HEK293 (cell line): ENCODE data around the gene EIF4EBP3.

Experiments
- CTCF ChIA-PET: fragments of 350-600 bp; formaldehyde crosslinking; extraction: SDS; loops from one replicate; lab custom pipeline; 2021; ENCODE audit warnings: antibody characterized with exemption; lab: Yijun Ruan, JAX
- POLR2A ChIA-PET: fragments of 300-600 bp; formaldehyde crosslinking; extraction: SDS; loops from one replicate; lab custom pipeline; 2020; ENCODE audit warnings: antibody characterized with exemption, inconsistent platforms; lab: Yijun Ruan, JAX
- H3K27ac ChIP-seq: fragments of 200-500 bp; sonication (Bioruptor generic); 2 replicates; pipeline ENCODE4 v1.5.1; 2014; ENCODE audit warnings: low read depth, low read length, control low read depth, inconsistent platforms; ENCODE audit errors: extremely low read depth
- H3K36me3 ChIP-seq, 2 experiments: fragments of 200-500 bp in 1 of 2; sonication (Bioruptor generic) in 1 of 2; 1 replicate in 1 of 2; 2 replicates in 1 of 2; pipeline ENCODE4 v1.5.1; 2014 to 2017; ENCODE audit warnings: inconsistent platforms in 2 of 2, low read length in 2 of 2; ENCODE audit not compliant: control insufficient read depth in 2 of 2, insufficient read depth in 1 of 2
- H3K4me1 ChIP-seq: fragments of 200-500 bp; sonication (Bioruptor generic); 2 replicates; pipeline ENCODE4 v1.5.1; 2014; ENCODE audit warnings: mild to moderate bottlenecking, low read length, inconsistent platforms; ENCODE audit not compliant: control insufficient read depth, insufficient read depth
- H3K4me3 ChIP-seq: 2 replicates; pipeline ENCODE4 v1.5.1; 2011; ENCODE audit warnings: low read depth, mild to moderate bottlenecking, control low read depth, low read length, moderate library complexity
- H3K9me3 ChIP-seq: fragments of 200-500 bp; sonication (Bioruptor generic); 2 replicates; pipeline ENCODE4 v1.5.1; 2014; ENCODE audit warnings: low read depth, low read length, inconsistent platforms; ENCODE audit not compliant: control insufficient read depth, insufficient read depth
- GLI4 ChIP-seq: fragments of 450-650 bp; formaldehyde crosslinking; IDR thresholded peaks from 2 replicates; pipeline ENCODE4 v1.5.1; 2016; ENCODE audit warnings: missing biosample characterization, missing genetic modification characterization
- HOXA7 ChIP-seq: sonication (generic); formaldehyde crosslinking; IDR thresholded peaks from 2 replicates; pipeline ENCODE4 v1.8.1; 2022; ENCODE audit warnings: missing genetic modification reagents, borderline replicate concordance
- KLF9 ChIP-seq: fragments of 450-650 bp; formaldehyde crosslinking; IDR thresholded peaks from 2 replicates; pipeline ENCODE4 v1.5.1; 2016; ENCODE audit warnings: missing biosample characterization, missing genetic modification characterization, low read depth
- MYNN ChIP-seq: fragments of 450-650 bp; formaldehyde crosslinking; IDR thresholded peaks from 2 replicates; pipeline ENCODE4 v1.5.1; 2016; ENCODE audit warnings: missing biosample characterization, missing genetic modification characterization, borderline replicate concordance
- REPIN1 ChIP-seq: fragments of 450-650 bp; formaldehyde crosslinking; IDR thresholded peaks from 2 replicates; pipeline ENCODE4 v1.5.1; 2017; ENCODE audit warnings: missing biosample characterization, missing genetic modification characterization, low read depth
- TCF7L2 ChIP-seq: IDR thresholded peaks from 2 replicates; pipeline ENCODE4 v1.6.1; 2011; ENCODE audit warnings: low read depth, mild to moderate bottlenecking, inconsistent platforms, low read length, moderate library complexity, borderline replicate concordance
- ZBTB8A ChIP-seq: fragments of 450-650 bp; formaldehyde crosslinking; IDR thresholded peaks from 2 replicates; pipeline ENCODE4 v1.5.1; 2016; ENCODE audit warnings: missing biosample characterization, missing genetic modification characterization
- ZEB2 ChIP-seq: fragments of 450-650 bp; formaldehyde crosslinking; IDR thresholded peaks from 2 replicates; pipeline ENCODE4 v1.5.1; 2016; ENCODE audit warnings: missing biosample characterization, missing genetic modification characterization
- ZNF132 ChIP-seq: fragments of 450-650 bp; formaldehyde crosslinking; IDR thresholded peaks from 2 replicates; pipeline ENCODE4 v1.5.1; 2017; ENCODE audit warnings: missing biosample characterization, missing genetic modification characterization, borderline replicate concordance
- ZNF140 ChIP-seq: fragments of 450-650 bp; formaldehyde crosslinking; IDR thresholded peaks from 2 replicates; pipeline ENCODE4 v1.5.1; 2016; ENCODE audit warnings: missing biosample characterization, missing genetic modification characterization
- ZNF23 ChIP-seq: fragments of 450-650 bp; formaldehyde crosslinking; IDR thresholded peaks from 2 replicates; pipeline ENCODE4 v1.5.1; 2016; ENCODE audit warnings: missing biosample characterization, missing genetic modification characterization, borderline replicate concordance
- ZNF311 ChIP-seq: fragments of 450-650 bp; formaldehyde crosslinking; IDR thresholded peaks from 2 replicates; pipeline ENCODE4 v1.5.1; 2017; ENCODE audit warnings: missing biosample characterization, missing genetic modification characterization, borderline replicate concordance
- ZNF366 ChIP-seq: fragments of 450-650 bp; formaldehyde crosslinking; conservative IDR thresholded peaks from 2 replicates; pipeline ENCODE4 v1.5.1; 2016; ENCODE audit warnings: missing biosample characterization, missing genetic modification characterization
- ZNF561 ChIP-seq: fragments of 450-650 bp; IDR thresholded peaks from 2 replicates; pipeline ENCODE4 v1.5.1; 2018; ENCODE audit warnings: missing biosample characterization, missing genetic modification characterization, borderline replicate concordance
- ZNF585B ChIP-seq: fragments of 450-650 bp; formaldehyde crosslinking; IDR thresholded peaks from 2 replicates; pipeline ENCODE4 v1.5.1; 2016; ENCODE audit warnings: missing biosample characterization, missing genetic modification characterization
- ZNF596 ChIP-seq: fragments of 450-650 bp; IDR thresholded peaks from 2 replicates; pipeline ENCODE4 v1.5.0; 2018; ENCODE audit warnings: missing biosample characterization, mild to moderate bottlenecking, missing genetic modification characterization, moderate library complexity
- ZNF629 ChIP-seq: fragments of 450-650 bp; formaldehyde crosslinking; IDR thresholded peaks from 2 replicates; pipeline ENCODE4 v1.5.1; 2017; ENCODE audit warnings: missing biosample characterization, missing genetic modification characterization
- ZNF658 ChIP-seq: fragments of 450-650 bp; formaldehyde crosslinking; IDR thresholded peaks from 2 replicates; pipeline ENCODE4; 2016; ENCODE audit warnings: missing biosample characterization, missing genetic modification characterization
- ZNF777 ChIP-seq: fragments of 450-650 bp; formaldehyde crosslinking; IDR thresholded peaks from 2 replicates; pipeline ENCODE4 v1.5.1; 2017; ENCODE audit warnings: missing biosample characterization, missing genetic modification characterization, borderline replicate concordance
- ZNF837 ChIP-seq: fragments of 450-650 bp; formaldehyde crosslinking; IDR thresholded peaks from 2 replicates; pipeline ENCODE4 v1.5.1; 2016; ENCODE audit warnings: missing biosample characterization, missing genetic modification characterization
- TF ChIP-seq, protein P1 (sequence below): fragments of 450-650 bp; formaldehyde crosslinking; IDR thresholded peaks from 2 replicates; pipeline ENCODE4 v1.5.1; 2017; ENCODE audit warnings: missing biosample characterization, missing genetic modification characterization
- TF ChIP-seq, protein P2 (sequence below): fragments of 450-650 bp; formaldehyde crosslinking; IDR thresholded peaks from 2 replicates; pipeline ENCODE4 v1.5.1; 2016; ENCODE audit warnings: missing biosample characterization, missing genetic modification characterization, low read depth
- TF ChIP-seq, protein P3 (sequence below): fragments of 450-650 bp; formaldehyde crosslinking; IDR thresholded peaks from 2 replicates; pipeline ENCODE4 v1.5.1; 2016; ENCODE audit warnings: missing biosample characterization, missing genetic modification characterization

The EIF4EBP3 gene

DNA sequence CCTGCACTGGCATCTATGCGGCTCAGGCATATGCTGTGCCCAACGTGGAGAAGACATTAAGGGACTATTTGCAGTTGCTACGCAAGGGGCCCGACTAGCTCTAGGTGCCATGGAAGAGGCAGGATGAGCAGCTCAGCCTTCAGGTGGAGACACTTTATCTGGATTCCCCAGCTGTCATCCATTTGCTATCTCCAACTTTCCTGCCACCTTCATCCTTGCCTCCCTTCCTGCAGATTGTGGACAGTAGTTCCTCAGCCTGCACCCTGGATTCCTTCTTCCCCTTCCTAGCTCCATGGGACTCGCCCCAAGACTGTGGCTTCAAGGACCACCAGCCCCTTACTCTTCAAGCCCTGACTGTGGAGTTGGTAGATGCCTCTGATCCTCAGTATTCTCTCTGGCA lies 19.2 kb downstream of the EIF4EBP3 start:
- Histone ChIP-seq H3K9me3 (no peaks in the 10 kb centered on the region), H3K36me3 (peaks cover 6 to 42% of the 10 kb centered on the region in 2 experiments; a peak in 2 of 3 replicates), H3K27ac (no peak overlapping the region), H3K4me3 (no peak overlapping the region), H3K4me1 (0 out of 2 replicates have a peak, but pooled peaks cover 3% of the 10 kb centered on the region)
- CTCF ChIA-PET: interaction anchor here (0.7 to 1.0 kb wide), 2 partner anchors 68 to 325 kb away, joined by 3 read pairs; no protein-coding TSS in a partner anchor
- POLR2A ChIA-PET: interaction anchor here (0.5 to 2.6 kb wide), 2 partner anchors 9 to 14 kb away, joined by 4 to 14 read pairs; partner anchors contain the start of gene SRA1
- TF ChIP-seq GLI4 (tag by site-specific recombination) (no peak), ZNF366 (tag by site-specific recombination) (no peak), ZNF585B (tag by site-specific recombination) (no peak), ZNF132 (tag by site-specific recombination) (no peak), TCF7L2 (no peak), REPIN1 (tag by site-specific recombination) (no peak), HOXA7 (no peak), ZNF596 (tag by site-specific recombination) (no peak), ZNF837 (tag by site-specific recombination) (no peak), ZBTB8A (tag by site-specific recombination) (no peak), ZNF629 (tag by site-specific recombination) (no peak), ZNF658 (no peak)
- TF ChIP-seq, protein P1, sequence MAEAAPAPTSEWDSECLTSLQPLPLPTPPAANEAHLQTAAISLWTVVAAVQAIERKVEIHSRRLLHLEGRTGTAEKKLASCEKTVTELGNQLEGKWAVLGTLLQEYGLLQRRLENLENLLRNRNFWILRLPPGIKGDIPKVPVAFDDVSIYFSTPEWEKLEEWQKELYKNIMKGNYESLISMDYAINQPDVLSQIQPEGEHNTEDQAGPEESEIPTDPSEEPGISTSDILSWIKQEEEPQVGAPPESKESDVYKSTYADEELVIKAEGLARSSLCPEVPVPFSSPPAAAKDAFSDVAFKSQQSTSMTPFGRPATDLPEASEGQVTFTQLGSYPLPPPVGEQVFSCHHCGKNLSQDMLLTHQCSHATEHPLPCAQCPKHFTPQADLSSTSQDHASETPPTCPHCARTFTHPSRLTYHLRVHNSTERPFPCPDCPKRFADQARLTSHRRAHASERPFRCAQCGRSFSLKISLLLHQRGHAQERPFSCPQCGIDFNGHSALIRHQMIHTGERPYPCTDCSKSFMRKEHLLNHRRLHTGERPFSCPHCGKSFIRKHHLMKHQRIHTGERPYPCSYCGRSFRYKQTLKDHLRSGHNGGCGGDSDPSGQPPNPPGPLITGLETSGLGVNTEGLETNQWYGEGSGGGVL (tag by site-specific recombination): no peak

DNA sequence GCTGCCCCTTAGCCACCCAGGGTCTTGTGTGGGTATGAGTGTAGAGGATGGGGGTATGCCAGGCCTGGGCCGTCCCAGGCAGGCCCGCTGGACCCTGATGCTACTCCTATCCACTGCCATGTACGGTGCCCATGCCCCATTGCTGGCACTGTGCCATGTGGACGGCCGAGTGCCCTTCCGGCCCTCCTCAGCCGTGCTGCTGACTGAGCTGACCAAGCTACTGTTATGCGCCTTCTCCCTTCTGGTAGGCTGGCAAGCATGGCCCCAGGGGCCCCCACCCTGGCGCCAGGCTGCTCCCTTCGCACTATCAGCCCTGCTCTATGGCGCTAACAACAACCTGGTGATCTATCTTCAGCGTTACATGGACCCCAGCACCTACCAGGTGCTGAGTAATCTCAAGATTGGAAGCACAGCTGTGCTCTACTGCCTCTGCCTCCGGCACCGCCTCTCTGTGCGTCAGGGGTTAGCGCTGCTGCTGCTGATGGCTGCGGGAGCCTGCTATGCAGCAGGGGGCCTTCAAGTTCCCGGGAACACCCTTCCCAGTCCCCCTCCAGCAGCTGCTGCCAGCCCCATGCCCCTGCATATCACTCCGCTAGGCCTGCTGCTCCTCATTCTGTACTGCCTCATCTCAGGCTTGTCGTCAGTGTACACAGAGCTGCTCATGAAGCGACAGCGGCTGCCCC lies 19.8 kb downstream of the EIF4EBP3 start:
- Histone ChIP-seq H3K9me3 (no peaks in the 10 kb centered on the region), H3K27ac (no peak overlapping the region), H3K4me3 (no peak overlapping the region), H3K36me3 (peaks cover 6 to 36% of the 10 kb centered on the region in 2 experiments; a peak in 2 of 3 replicates), H3K4me1 (0 out of 2 replicates have a peak, but pooled peaks cover 3% of the 10 kb centered on the region)
- TF ChIP-seq KLF9 (no peak), ZNF23 (tag by site-specific recombination) (no peak), ZNF561 (tag by site-specific recombination) (no peak), GLI4 (tag by site-specific recombination) (no peak), ZNF311 (tag by site-specific recombination) (no peak), MYNN (tag by site-specific recombination) (no peak), ZNF140 (no peak), ZNF777 (tag by site-specific recombination) (no peak), ZEB2 (tag by site-specific recombination) (no peak)
- TF ChIP-seq, protein P2, sequence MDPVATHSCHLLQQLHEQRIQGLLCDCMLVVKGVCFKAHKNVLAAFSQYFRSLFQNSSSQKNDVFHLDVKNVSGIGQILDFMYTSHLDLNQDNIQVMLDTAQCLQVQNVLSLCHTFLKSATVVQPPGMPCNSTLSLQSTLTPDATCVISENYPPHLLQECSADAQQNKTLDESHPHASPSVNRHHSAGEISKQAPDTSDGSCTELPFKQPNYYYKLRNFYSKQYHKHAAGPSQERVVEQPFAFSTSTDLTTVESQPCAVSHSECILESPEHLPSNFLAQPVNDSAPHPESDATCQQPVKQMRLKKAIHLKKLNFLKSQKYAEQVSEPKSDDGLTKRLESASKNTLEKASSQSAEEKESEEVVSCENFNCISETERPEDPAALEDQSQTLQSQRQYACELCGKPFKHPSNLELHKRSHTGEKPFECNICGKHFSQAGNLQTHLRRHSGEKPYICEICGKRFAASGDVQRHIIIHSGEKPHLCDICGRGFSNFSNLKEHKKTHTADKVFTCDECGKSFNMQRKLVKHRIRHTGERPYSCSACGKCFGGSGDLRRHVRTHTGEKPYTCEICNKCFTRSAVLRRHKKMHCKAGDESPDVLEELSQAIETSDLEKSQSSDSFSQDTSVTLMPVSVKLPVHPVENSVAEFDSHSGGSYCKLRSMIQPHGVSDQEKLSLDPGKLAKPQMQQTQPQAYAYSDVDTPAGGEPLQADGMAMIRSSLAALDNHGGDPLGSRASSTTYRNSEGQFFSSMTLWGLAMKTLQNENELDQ (tag by site-specific recombination): no peak
- TF ChIP-seq, protein P3, sequence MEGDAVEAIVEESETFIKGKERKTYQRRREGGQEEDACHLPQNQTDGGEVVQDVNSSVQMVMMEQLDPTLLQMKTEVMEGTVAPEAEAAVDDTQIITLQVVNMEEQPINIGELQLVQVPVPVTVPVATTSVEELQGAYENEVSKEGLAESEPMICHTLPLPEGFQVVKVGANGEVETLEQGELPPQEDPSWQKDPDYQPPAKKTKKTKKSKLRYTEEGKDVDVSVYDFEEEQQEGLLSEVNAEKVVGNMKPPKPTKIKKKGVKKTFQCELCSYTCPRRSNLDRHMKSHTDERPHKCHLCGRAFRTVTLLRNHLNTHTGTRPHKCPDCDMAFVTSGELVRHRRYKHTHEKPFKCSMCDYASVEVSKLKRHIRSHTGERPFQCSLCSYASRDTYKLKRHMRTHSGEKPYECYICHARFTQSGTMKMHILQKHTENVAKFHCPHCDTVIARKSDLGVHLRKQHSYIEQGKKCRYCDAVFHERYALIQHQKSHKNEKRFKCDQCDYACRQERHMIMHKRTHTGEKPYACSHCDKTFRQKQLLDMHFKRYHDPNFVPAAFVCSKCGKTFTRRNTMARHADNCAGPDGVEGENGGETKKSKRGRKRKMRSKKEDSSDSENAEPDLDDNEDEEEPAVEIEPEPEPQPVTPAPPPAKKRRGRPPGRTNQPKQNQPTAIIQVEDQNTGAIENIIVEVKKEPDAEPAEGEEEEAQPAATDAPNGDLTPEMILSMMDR (tag by site-specific recombination): no peak
- TF ChIP-seq, protein P1 (tag by site-specific recombination): no peak
- ChIA-PET POLR2A (interaction anchor here (2.6 kb wide), 1 partner anchor 10 kb away, joined by 14 read pairs; the partner anchor contains the start of gene SRA1), CTCF (interaction anchor here (1.0 kb wide), 1 partner anchor 68 kb away, joined by 3 read pairs; no protein-coding TSS in a partner anchor)
